Liver (tissue), 9 donors: ENCODE data around the gene CELF3. TPM values are rescaled to one million over a fixed set of nuclear protein-coding genes. Genes with fewer than 3 reads are reported as not detected.

Experiments used
- DNase-seq: peaks from one replicate; pipeline ENCODE4 v3.0.0-alpha.2; 2017; ENCODE audit warnings: low spot score
- H3K27ac ChIP-seq, 2 donors: one replicate each; pipeline ENCODE4 v1.7.0; 2013; ENCODE audit warnings: inconsistent platforms in 2 of 2, low read length in 2 of 2, control low read depth in 1 of 2, low read depth in 1 of 2, mild to moderate bottlenecking in 1 of 2
- H3K27me3 ChIP-seq, 4 donors: one replicate each; pipeline versions ENCODE4 v1.6.1 to v1.7.0; 2013; ENCODE audit warnings: low read length in 3 of 4, inconsistent platforms in 1 of 4, mild to moderate bottlenecking in 1 of 4, moderate library complexity in 1 of 4; ENCODE audit not compliant: control insufficient read depth in 4 of 4, insufficient read depth in 4 of 4
- H3K36me3 ChIP-seq, 4 donors: one replicate each; pipeline versions ENCODE4 v1.6.1 to v1.7.0; 2013; ENCODE audit warnings: low read length in 3 of 4, mild to moderate bottlenecking in 3 of 4, low read depth in 1 of 4, moderate library complexity in 1 of 4; ENCODE audit not compliant: control insufficient read depth in 4 of 4, insufficient read depth in 3 of 4
- H3K4me1 ChIP-seq, 4 donors: one replicate each; pipeline versions ENCODE4 v1.6.1 to v1.7.0; 2013; ENCODE audit warnings: low read length in 3 of 4, mild to moderate bottlenecking in 3 of 4, moderate library complexity in 1 of 4; ENCODE audit not compliant: control insufficient read depth in 4 of 4, insufficient read depth in 4 of 4
- H3K4me3 ChIP-seq, 3 donors: one replicate each; pipeline versions ENCODE4 v1.6.1 to v1.7.0; 2013; ENCODE audit warnings: low read length in 3 of 3, control low read depth in 1 of 3, low read depth in 1 of 3, mild to moderate bottlenecking in 1 of 3
- H3K9ac ChIP-seq, 2 donors: one replicate each; pipeline ENCODE4 v1.7.0; 2013; ENCODE audit warnings: low read length in 2 of 2, mild to moderate bottlenecking in 2 of 2, moderate library complexity in 2 of 2, control low read depth in 1 of 2, low read depth in 1 of 2
- H3K9me3 ChIP-seq, 4 donors: one replicate each; pipeline versions ENCODE4 v1.6.1 to v1.7.0; 2013; ENCODE audit warnings: low read length in 3 of 4; ENCODE audit not compliant: control insufficient read depth in 4 of 4
- EGR1 ChIP-seq, 2 donors: IDR thresholded peaks; 2 replicates each; pipeline ENCODE4 v1.6.1; 2016 to 2018; ENCODE audit warnings: antibody characterized with exemption in 2 of 2, low read depth in 2 of 2
- FOXA1 ChIP-seq: IDR thresholded peaks from 2 replicates; pipeline ENCODE4 v1.6.1; 2016; ENCODE audit warnings: antibody characterized with exemption
- FOXA2 ChIP-seq: IDR thresholded peaks from 2 replicates; pipeline ENCODE4 v1.6.1; 2016; ENCODE audit warnings: antibody characterized with exemption
- GABPA ChIP-seq, 2 donors: IDR thresholded peaks in 1 of 2; conservative IDR thresholded peaks in 1 of 2; 2 replicates each; pipeline ENCODE4 v1.6.1; 2016; ENCODE audit warnings: antibody characterized with exemption in 2 of 2, mild to moderate bottlenecking in 1 of 2, moderate library complexity in 1 of 2
- HNF4A ChIP-seq, 2 donors: conservative IDR thresholded peaks; 2 replicates each; pipeline ENCODE4 v1.6.1; 2016; ENCODE audit warnings: antibody characterized with exemption in 2 of 2, mild to moderate bottlenecking in 2 of 2
- HNF4G ChIP-seq: IDR thresholded peaks from 2 replicates; pipeline ENCODE4 v1.6.1; 2016; ENCODE audit warnings: antibody characterized with exemption
- JUND ChIP-seq, 2 donors: IDR thresholded peaks; 2 replicates each; pipeline ENCODE4 v1.6.1; 2016; ENCODE audit warnings: antibody characterized with exemption in 2 of 2
- NR2F2 ChIP-seq: IDR thresholded peaks from 2 replicates; pipeline ENCODE4 v1.6.1; 2016; ENCODE audit warnings: antibody characterized with exemption
- RAD21 ChIP-seq, 2 donors: IDR thresholded peaks; 2 replicates each; pipeline ENCODE4 v1.6.1; 2016; ENCODE audit warnings: antibody characterized with exemption in 2 of 2, mild to moderate bottlenecking in 2 of 2
- RXRA ChIP-seq, 2 donors: IDR thresholded peaks; 2 replicates each; pipeline ENCODE4 v1.6.1; 2017 to 2018; ENCODE audit warnings: antibody characterized with exemption in 2 of 2, mild to moderate bottlenecking in 1 of 2
- SP1 ChIP-seq: IDR thresholded peaks from 2 replicates; pipeline ENCODE4 v1.6.1; 2018; ENCODE audit warnings: antibody characterized with exemption, mild to moderate bottlenecking
- TAF1 ChIP-seq: conservative IDR thresholded peaks from 2 replicates; pipeline ENCODE4 v1.6.1; 2016; ENCODE audit warnings: antibody characterized with exemption, mild to moderate bottlenecking
- YY1 ChIP-seq: IDR thresholded peaks from 2 replicates; pipeline ENCODE4 v1.6.1; 2016; ENCODE audit warnings: antibody characterized with exemption, mild to moderate bottlenecking
- WGBS: extraction: QIAGEN DNeasy Blood & Tissue Kit; methylation state at CpG from one replicate; pipeline ENCODE4 v1.1.7; 2013; 5-methylcytosine and 5-hydroxymethylcytosine counted together
- polyA plus RNA-seq, 2 donors: library from polyadenylated mRNA; stranded (reverse) in 1 of 2; unstranded in 1 of 2; fragments of 200-250 nt in 1 of 2; fragments of >200 nt in 1 of 2; fragmentation: Nextera tagmentation in 1 of 2; extraction: Ambion mirVana in 1 of 2; gene quantifications; one replicate each; pipeline versions ENCODE4 v1.2.1 to v1.2.3, GENCODE V29; 2013 to 2015
- total RNA-seq, 2 donors: library from RNA; depleted of rRNA; stranded (reverse); fragments of >200 nt; gene quantifications; one replicate each; pipeline ENCODE4 v1.2.3, GENCODE V29; 2014
- TF ChIP-seq, protein P1 (sequence below): IDR thresholded peaks from 2 replicates; pipeline ENCODE4 v1.6.1; 2016; ENCODE audit warnings: antibody characterized with exemption, mild to moderate bottlenecking
- TF ChIP-seq, protein P2 (sequence below): IDR thresholded peaks from 2 replicates; pipeline ENCODE4 v1.6.1; 2016; ENCODE audit warnings: antibody characterized with exemption
- TF ChIP-seq, protein P3 (sequence below): IDR thresholded peaks from 2 replicates; pipeline ENCODE4 v1.6.1; 2016; ENCODE audit warnings: antibody characterized with exemption
- TF ChIP-seq, protein P4 (sequence below): IDR thresholded peaks from 2 replicates; pipeline ENCODE4 v1.6.1; 2016; ENCODE audit warnings: antibody characterized with exemption
- donor health status: healthy.
- donor health status: healthy.
- donor health status: healthy.
- donor health status: healthy.
- donor health status: healthy.

CELF3 gene
- total and polyA plus RNA-seq, 4 donors = 0.28 TPM; not detected in 3

DNA sequence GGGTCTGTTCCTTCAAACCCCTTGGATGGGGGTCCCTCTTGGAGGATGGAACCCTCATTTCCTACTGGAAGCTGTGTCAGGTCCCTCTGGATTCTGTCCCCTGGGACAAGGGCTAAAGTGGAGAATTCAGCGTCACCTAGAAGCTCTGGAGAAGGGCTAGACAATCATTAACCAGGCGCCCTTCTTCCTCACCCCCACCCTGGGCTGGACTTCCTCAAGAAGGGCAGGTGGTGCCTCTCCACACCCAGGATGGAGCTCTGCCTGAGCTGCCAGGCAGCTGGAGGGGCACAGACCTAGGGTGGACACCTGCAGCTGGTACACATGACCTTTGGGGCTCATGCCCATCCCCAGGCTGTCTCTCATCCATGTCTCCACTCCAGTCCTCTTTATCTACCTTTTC is 3.6 kb downstream of the CELF3 start:
- TF ChIP-seq FOXA1 (no peak), RAD21 (IDR thresholded peaks at IDR 0.05) (no peak), HNF4A (conservative IDR thresholded peaks at IDR 0.05) (no peak), JUND (IDR thresholded peaks at IDR 0.05) (no peak), HNF4G (no peak), NR2F2 (no peak), TAF1 (no peak), FOXA2 (no peak), EGR1 (IDR thresholded peaks at IDR 0.05; ENCODE audit: low read depth in 2 of 2) (no peak), GABPA (IDR thresholded peaks at IDR 0.05 in 1 of 2, conservative IDR thresholded peaks at IDR 0.05 in 1 of 2) (no peak), RXRA (IDR thresholded peaks at IDR 0.05) (no peak), YY1 (no peak)
- TF ChIP-seq, protein P1, sequence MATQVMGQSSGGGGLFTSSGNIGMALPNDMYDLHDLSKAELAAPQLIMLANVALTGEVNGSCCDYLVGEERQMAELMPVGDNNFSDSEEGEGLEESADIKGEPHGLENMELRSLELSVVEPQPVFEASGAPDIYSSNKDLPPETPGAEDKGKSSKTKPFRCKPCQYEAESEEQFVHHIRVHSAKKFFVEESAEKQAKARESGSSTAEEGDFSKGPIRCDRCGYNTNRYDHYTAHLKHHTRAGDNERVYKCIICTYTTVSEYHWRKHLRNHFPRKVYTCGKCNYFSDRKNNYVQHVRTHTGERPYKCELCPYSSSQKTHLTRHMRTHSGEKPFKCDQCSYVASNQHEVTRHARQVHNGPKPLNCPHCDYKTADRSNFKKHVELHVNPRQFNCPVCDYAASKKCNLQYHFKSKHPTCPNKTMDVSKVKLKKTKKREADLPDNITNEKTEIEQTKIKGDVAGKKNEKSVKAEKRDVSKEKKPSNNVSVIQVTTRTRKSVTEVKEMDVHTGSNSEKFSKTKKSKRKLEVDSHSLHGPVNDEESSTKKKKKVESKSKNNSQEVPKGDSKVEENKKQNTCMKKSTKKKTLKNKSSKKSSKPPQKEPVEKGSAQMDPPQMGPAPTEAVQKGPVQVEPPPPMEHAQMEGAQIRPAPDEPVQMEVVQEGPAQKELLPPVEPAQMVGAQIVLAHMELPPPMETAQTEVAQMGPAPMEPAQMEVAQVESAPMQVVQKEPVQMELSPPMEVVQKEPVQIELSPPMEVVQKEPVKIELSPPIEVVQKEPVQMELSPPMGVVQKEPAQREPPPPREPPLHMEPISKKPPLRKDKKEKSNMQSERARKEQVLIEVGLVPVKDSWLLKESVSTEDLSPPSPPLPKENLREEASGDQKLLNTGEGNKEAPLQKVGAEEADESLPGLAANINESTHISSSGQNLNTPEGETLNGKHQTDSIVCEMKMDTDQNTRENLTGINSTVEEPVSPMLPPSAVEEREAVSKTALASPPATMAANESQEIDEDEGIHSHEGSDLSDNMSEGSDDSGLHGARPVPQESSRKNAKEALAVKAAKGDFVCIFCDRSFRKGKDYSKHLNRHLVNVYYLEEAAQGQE = no peak
- TF ChIP-seq, protein P2, sequence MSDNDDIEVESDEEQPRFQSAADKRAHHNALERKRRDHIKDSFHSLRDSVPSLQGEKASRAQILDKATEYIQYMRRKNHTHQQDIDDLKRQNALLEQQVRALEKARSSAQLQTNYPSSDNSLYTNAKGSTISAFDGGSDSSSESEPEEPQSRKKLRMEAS = no peak
- TF ChIP-seq, protein P3, sequence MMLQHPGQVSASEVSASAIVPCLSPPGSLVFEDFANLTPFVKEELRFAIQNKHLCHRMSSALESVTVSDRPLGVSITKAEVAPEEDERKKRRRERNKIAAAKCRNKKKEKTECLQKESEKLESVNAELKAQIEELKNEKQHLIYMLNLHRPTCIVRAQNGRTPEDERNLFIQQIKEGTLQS = no peak
- TF ChIP-seq, protein P4, sequence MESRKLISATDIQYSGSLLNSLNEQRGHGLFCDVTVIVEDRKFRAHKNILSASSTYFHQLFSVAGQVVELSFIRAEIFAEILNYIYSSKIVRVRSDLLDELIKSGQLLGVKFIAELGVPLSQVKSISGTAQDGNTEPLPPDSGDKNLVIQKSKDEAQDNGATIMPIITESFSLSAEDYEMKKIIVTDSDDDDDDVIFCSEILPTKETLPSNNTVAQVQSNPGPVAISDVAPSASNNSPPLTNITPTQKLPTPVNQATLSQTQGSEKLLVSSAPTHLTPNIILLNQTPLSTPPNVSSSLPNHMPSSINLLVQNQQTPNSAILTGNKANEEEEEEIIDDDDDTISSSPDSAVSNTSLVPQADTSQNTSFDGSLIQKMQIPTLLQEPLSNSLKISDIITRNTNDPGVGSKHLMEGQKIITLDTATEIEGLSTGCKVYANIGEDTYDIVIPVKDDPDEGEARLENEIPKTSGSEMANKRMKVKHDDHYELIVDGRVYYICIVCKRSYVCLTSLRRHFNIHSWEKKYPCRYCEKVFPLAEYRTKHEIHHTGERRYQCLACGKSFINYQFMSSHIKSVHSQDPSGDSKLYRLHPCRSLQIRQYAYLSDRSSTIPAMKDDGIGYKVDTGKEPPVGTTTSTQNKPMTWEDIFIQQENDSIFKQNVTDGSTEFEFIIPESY = no peak
- H3K9ac ChIP-seq = no peak overlapping the region
- H3K4me1 ChIP-seq = peaks cover 0 to 7% (median under 1%) of the 10 kb centered on the region in 4 donors
- no peaks in the 10 kb centered on the region for H3K9me3 ChIP-seq
- DNase-seq = no peak
- no peaks in the 10 kb centered on the region for H3K36me3 ChIP-seq
- 68% methylated on average over 2 of the region's 2 CpGs for WGBS
- H3K27ac ChIP-seq = no peak overlapping the region
- peaks cover 0 to 4% (median 0%) of the 10 kb centered on the region in 4 donors for H3K27me3 ChIP-seq
- no peak overlapping the region for H3K4me3 ChIP-seq

DNA sequence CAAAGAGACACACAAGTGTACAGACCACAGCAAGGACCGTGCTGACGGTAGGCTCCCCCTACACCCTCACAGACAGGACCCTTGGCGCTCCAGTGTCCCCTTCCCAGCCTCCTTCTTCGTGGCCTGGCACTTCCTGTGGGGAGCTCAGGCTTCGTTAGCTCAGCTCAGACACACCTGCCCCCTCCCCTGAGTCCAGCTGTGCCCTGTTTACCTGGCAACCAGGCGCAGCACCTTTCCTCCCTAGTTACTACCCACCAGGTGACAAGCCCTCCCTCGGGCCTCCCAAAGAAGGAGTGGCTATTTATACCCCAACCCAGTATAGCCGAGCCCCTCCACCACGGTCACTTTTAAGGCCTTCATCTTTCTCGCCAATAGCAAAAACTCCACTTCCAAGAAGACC is 4.7 kb downstream of the CELF3 start:
- Histone ChIP-seq H3K4me3 (no peak overlapping the region), H3K27me3 (peaks cover 0 to 4% (median 0%) of the 10 kb centered on the region in 4 donors), H3K27ac (no peak overlapping the region), H3K36me3 (no peaks in the 10 kb centered on the region), H3K9me3 (no peaks in the 10 kb centered on the region), H3K4me1 (peaks cover 0 to 3% (median 0%) of the 10 kb centered on the region in 4 donors), H3K9ac (no peak overlapping the region)
- no peak for DNase-seq
- TF ChIP-seq HNF4A (conservative IDR thresholded peaks at IDR 0.05) (no peak), EGR1 (IDR thresholded peaks at IDR 0.05; ENCODE audit: low read depth in 2 of 2) (no peak), HNF4G (no peak), GABPA (IDR thresholded peaks at IDR 0.05 in 1 of 2, conservative IDR thresholded peaks at IDR 0.05 in 1 of 2) (no peak), TAF1 (no peak), RXRA (IDR thresholded peaks at IDR 0.05) (no peak), YY1 (no peak), SP1 (no peak), FOXA1 (no peak), JUND (IDR thresholded peaks at IDR 0.05) (no peak), RAD21 (IDR thresholded peaks at IDR 0.05) (no peak), FOXA2 (no peak), NR2F2 (no peak)
- TF ChIP-seq, protein P4 = no peak
- TF ChIP-seq, protein P1 = no peak
- TF ChIP-seq, protein P3 = no peak
- TF ChIP-seq, protein P2 = no peak
- WGBS = 77% methylated on average over 10 of the region's 10 CpGs
